Right atrium auricular region (tissue), 2 donors: Measurements from ENCODE around the gene RAB11FIP4. TPM values are rescaled to one million over a fixed set of nuclear protein-coding genes. Genes with fewer than 3 reads are reported as not detected.
"Not testable (repeated sequence)": the region's sequence is repeated elsewhere in the genome, so short reads cannot be mapped to it uniquely, and the experiment has no call there.

Experiments
- DNase-seq: peaks from one replicate; pipeline ENCODE4 v3.0.0-alpha.2; 2019; ENCODE audit warnings: low spot score
- H3K27ac ChIP-seq, 2 donors: fragments of 200-600 bp; sonication (generic); 1 replicate in 1 of 2; 2 replicates in 1 of 2; pipeline ENCODE4 v1.5.1; 2016 to 2019
- H3K27me3 ChIP-seq, 2 donors: fragments of 200-600 bp; sonication (generic); one replicate each; pipeline versions ENCODE4 v1.5.1 to v1.6.0; 2017 to 2019
- H3K36me3 ChIP-seq: fragments of 200-600 bp; sonication (generic); one replicate; pipeline ENCODE4 v1.5.1; 2016
- H3K4me1 ChIP-seq, 2 donors: fragments of 200-600 bp; sonication (generic); one replicate each; pipeline versions ENCODE4 v1.5.1 to v1.6.0; 2017 to 2019
- H3K4me3 ChIP-seq, 2 donors: fragments of 200-600 bp; sonication (generic); 1 replicate in 1 of 2; 2 replicates in 1 of 2; pipeline ENCODE4 v1.5.1; 2017 to 2019; ENCODE audit warnings: mild to moderate bottlenecking in 1 of 2, moderate library complexity in 1 of 2
- H3K9me3 ChIP-seq, 2 donors: fragments of 200-600 bp; sonication (generic); one replicate each; pipeline ENCODE4 v1.5.1; 2019
- CTCF ChIP-seq, 2 donors: fragments of 200-600 bp; sonication (generic); IDR thresholded peaks; one replicate each; pipeline ENCODE4 v1.5.1; 2019; ENCODE audit warnings: antibody characterized with exemption in 2 of 2
- total RNA-seq, 2 donors: library from RNA; depleted of rRNA; stranded (reverse); fragments of >200 nt; gene quantifications; one replicate each; pipeline ENCODE4 v1.1.0, GENCODE V29; 2016

RAB11FIP4 gene, protein sequence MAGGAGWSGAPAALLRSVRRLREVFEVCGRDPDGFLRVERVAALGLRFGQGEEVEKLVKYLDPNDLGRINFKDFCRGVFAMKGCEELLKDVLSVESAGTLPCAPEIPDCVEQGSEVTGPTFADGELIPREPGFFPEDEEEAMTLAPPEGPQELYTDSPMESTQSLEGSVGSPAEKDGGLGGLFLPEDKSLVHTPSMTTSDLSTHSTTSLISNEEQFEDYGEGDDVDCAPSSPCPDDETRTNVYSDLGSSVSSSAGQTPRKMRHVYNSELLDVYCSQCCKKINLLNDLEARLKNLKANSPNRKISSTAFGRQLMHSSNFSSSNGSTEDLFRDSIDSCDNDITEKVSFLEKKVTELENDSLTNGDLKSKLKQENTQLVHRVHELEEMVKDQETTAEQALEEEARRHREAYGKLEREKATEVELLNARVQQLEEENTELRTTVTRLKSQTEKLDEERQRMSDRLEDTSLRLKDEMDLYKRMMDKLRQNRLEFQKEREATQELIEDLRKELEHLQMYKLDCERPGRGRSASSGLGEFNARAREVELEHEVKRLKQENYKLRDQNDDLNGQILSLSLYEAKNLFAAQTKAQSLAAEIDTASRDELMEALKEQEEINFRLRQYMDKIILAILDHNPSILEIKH
- total RNA-seq: 1 to 10 TPM; 4.4 to 7.2 TPM

DNA sequence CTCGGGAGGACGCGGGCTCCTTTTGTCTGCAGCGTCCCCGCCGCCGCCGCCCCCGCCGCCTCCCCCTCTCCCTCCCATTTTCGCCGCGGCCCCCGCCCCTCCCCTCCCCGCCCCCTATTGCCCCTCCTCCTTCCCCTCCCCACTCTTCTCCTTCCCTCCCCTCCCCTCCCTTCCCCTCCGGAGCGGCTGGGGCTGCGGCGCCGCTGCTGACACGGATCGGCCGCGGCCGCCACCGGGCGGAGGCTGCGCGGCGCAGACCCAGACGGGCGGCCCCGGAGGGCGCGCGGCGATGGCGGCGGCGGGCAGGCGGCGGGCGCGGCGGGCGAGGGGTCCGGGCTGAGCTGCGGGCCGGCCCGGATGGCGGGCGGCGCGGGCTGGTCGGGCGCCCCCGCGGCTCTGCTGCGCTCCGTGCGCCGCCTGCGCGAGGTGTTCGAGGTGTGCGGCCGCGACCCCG, at the start of gene RAB11FIP4:
Gene RAB11FIP4, plus strand, starts transcription at position 180 of the 454 bp plus-strand sequence. Its CDS starts 178 bp downstream, at position 358.
- H3K9me3 ChIP-seq: no peaks in the 10 kb centered on the region
- peaks cover 0 to 11% of the 10 kb centered on the region in 2 donors for H3K27me3 ChIP-seq
- H3K27ac ChIP-seq: no peak within 1 kb of the TSS
- H3K4me3 ChIP-seq: peak within 1 kb of the TSS; percentile 26 to 56
- H3K36me3 ChIP-seq: no peaks in the 10 kb centered on the region
- peaks cover 0 to 17% of the 10 kb centered on the region in 2 donors for H3K4me1 ChIP-seq
- DNase-seq: no peak
- TF ChIP-seq CTCF (IDR thresholded peaks at IDR 0.05): no peak

DNA sequence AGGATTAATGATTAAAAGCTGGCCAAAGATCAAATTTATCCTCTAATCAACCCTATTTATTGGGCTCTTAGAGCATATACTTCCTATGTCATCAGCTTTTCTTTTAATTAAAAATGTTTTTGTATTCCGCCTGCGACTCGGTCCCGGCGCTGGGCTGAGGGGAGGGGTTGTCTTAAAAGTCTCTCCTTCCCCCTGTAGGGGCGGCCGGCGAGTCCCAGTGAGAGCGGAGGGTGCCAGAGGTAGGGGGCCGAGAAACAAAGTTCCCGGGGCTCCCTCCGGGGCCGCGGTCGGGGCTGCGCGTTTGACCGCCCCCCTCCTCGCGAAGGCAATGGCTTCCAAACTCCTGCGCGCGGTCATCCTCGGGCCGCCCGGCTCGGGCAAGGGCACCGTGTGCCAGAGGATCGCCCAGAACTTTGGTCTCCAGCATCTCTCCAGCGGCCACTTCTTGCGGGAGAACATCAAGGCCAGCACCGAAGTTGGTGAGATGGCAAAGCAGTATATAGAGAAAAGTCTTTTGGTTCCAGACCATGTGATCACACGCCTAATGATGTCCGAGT, 46.2 kb upstream of the RAB11FIP4 start:
- not testable (repeated sequence) for H3K27me3 ChIP-seq, H3K27ac ChIP-seq, DNase-seq, H3K4me1 ChIP-seq, H3K4me3 ChIP-seq, H3K9me3 ChIP-seq
- peaks cover 35% of the 10 kb centered on the region for H3K36me3 ChIP-seq

GRCh38 chr17:31349454-31349853, 42.0 kb upstream of the RAB11FIP4 start:
- no peak overlapping the region for H3K27ac ChIP-seq
- H3K36me3 ChIP-seq: peaks cover 50% of the 10 kb centered on the region
- no peak for TF ChIP-seq CTCF (IDR thresholded peaks at IDR 0.05)

DNA sequence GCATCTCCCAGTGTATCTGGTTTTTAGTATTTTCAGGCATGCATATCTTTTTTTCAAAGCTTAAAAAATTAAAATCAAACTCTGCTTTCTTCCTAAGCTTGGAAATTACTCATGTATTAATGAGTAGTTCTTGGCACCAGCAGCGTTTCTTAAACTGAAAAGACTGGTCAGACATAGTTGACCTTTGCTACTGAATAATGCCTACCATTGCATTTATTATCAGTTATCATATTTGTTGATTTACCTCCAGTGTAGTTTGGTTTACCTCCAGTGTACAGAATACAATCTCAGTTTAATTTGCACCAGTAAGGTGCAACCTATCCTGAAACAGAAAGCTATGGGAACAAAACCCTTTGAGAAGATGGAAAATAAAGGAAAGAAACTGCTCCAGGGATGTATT, 35.5 kb upstream of the RAB11FIP4 start:
- H3K36me3 ChIP-seq: peaks cover 39% of the 10 kb centered on the region
- no peaks in the 10 kb centered on the region for H3K4me1 ChIP-seq

More at GRCh38 chr17:31349454-31349853, 42.0 kb upstream of the RAB11FIP4 start:
- no peaks in the 10 kb centered on the region for H3K27me3 ChIP-seq
- no peaks in the 10 kb centered on the region for H3K9me3 ChIP-seq
- no peaks in the 10 kb centered on the region for H3K4me1 ChIP-seq
- no peak overlapping the region for H3K4me3 ChIP-seq
- no peak for DNase-seq

DNA sequence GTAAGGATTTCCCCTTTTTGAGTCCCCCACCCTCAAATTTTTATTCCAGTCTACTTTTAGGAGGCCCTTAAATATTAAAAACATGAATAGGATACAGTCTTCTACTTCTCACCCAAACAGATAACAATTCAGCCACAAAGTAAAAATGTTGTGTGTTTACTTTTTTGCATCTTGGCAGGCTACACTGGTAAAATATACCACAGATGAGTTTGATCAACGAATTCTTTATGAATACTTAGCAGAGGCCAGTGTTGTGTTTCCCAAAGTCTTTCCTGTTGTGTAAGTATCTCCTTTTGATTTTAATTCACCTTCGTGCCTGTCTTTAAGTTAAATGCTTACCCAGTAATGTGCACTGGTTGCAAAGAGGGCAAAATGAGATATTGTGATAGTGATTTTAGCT, 34.4 kb upstream of the RAB11FIP4 start:
- Histone ChIP-seq H3K4me1 (no peaks in the 10 kb centered on the region), H3K27ac (no peak overlapping the region), H3K9me3 (no peaks in the 10 kb centered on the region), H3K4me3 (no peak overlapping the region), H3K27me3 (no peaks in the 10 kb centered on the region), H3K36me3 (peaks cover 44% of the 10 kb centered on the region)
- no peak for TF ChIP-seq CTCF (IDR thresholded peaks at IDR 0.05)
- DNase-seq: no peak

More for the DNA sequence above, 35.5 kb upstream of the RAB11FIP4 start:
- H3K27me3 ChIP-seq: no peaks in the 10 kb centered on the region
- no peaks in the 10 kb centered on the region for H3K9me3 ChIP-seq
- no peak for DNase-seq
- TF ChIP-seq CTCF (IDR thresholded peaks at IDR 0.05): no peak
- no peak overlapping the region for H3K27ac ChIP-seq
- no peak overlapping the region for H3K4me3 ChIP-seq

- no peak for TF ChIP-seq CTCF (IDR thresholded peaks at IDR 0.05)
- peaks cover 42% of the 10 kb centered on the region for H3K36me3 ChIP-seq
- no peak overlapping the region for H3K27ac ChIP-seq
- H3K4me3 ChIP-seq: no peak overlapping the region
- H3K27me3 ChIP-seq: no peaks in the 10 kb centered on the region
- H3K4me1 ChIP-seq: no peaks in the 10 kb centered on the region
- DNase-seq: no peak
- no peaks in the 10 kb centered on the region for H3K9me3 ChIP-seq
These were observed 33.6 kb upstream of the RAB11FIP4 start for GRCh38 chr17:31357839-31358394.
